ENCODE results near the gene SOD1. TPM values are rescaled to one million over a fixed set of nuclear protein-coding genes. Genes with fewer than 3 reads are reported as not detected.

SOD1 gene
- total and polyA plus RNA-seq, 2 of the 8 experiments (the other 6 are each of a cell fraction or from before 2014, with no cell fraction given): 192 to 226 TPM

DNA sequence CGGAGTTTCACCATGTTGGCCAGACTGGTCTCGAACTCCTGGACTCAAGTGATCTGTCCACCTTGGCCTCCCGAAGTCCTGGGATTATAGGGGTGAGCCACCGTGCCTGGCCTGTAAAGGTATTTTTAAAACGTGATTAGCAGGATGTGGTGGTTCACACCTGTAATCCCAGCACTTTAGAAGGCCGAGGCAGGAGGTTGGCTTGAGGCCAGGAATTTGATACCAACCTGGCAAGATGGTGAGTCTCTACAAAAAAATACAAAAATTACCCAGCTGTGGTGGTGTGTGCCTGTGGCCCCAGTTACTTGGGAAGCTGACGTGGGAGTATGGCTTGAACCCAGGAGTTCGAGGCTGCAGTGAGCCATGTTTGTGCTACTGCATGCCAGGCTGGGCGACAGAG lies 43.3 kb upstream of the SOD1 start (continued):
- TF ChIP-seq NRF1 (IDR thresholded peaks at IDR 0.05; ENCODE audit: low read depth, low read length) (no peak), ASH2L (IDR thresholded peaks at IDR 0.05; ENCODE audit: low read length) (no peak), KDM4A (IDR thresholded peaks at IDR 0.05; ENCODE audit: low read depth, low read length, severe bottlenecking) (no peak), GTF2F1 (IDR thresholded peaks at IDR 0.05; ENCODE audit: borderline replicate concordance, low read depth, low read length) (no peak), BCL11A (IDR thresholded peaks at IDR 0.05; ENCODE audit: low read depth in 2 of 2, low read length in 2 of 2) (no peak), CTBP2 (IDR thresholded peaks at IDR 0.05; ENCODE audit: borderline replicate concordance, insufficient read depth, insufficient read length, low read length) (no peak), SP4 (IDR thresholded peaks at IDR 0.05; ENCODE audit: low read length) (no peak), CHD2 (IDR thresholded peaks at IDR 0.05; ENCODE audit: low read length) (no peak)
